Natural killer cell (primary cell): ENCODE data around the gene PLXNA2. TPM values are rescaled to one million over a fixed set of nuclear protein-coding genes. Genes with fewer than 3 reads are reported as not detected.

Experiments
- ATAC-seq, 3 donors: fragments of 150-1000 bp in 2 of 3; fragments of 200-7000 bp in 1 of 3; cut with Tn5 transposase; 1 replicate in 1 of 3; 2 replicates in 2 of 3; pipeline ENCODE4 v1.10.0; 2021; ENCODE audit warnings: mild to moderate bottlenecking in 2 of 3, moderate library complexity in 2 of 3
- DNase-seq, 2 donors: peaks; one replicate each; pipeline versions ENCODE4 v3.0.0 to v3.0.0-alpha.2; 2013 to 2021; ENCODE audit warnings: mixed read lengths in 1 of 2
- H3K27ac ChIP-seq: one replicate; pipeline ENCODE4 v1.5.1; 2013; ENCODE audit warnings: mild to moderate bottlenecking, low read length
- H3K27me3 ChIP-seq: one replicate; pipeline ENCODE4 v1.6.1; 2013; ENCODE audit warnings: low read length; ENCODE audit not compliant: control insufficient read depth, insufficient read depth
- H3K36me3 ChIP-seq: one replicate; pipeline ENCODE4 v1.6.1; 2013; ENCODE audit warnings: low read length; ENCODE audit not compliant: control insufficient read depth, insufficient read depth
- H3K4me1 ChIP-seq: one replicate; pipeline ENCODE4 v1.6.1; 2013; ENCODE audit warnings: low read length; ENCODE audit not compliant: control insufficient read depth, insufficient read depth
- H3K4me3 ChIP-seq: one replicate; pipeline ENCODE4 v1.5.1; 2013; ENCODE audit warnings: low read length
- H3K9me3 ChIP-seq: one replicate; pipeline ENCODE4 v1.6.1; 2013; ENCODE audit warnings: low read length; ENCODE audit not compliant: control insufficient read depth, insufficient read depth
- H3K27ac Mint-ChIP-seq, 2 donors: one replicate each; pipeline ENCODE4 v1.8.0; 2022; ENCODE audit warnings: mild to moderate bottlenecking in 2 of 2, mixed read lengths in 2 of 2, moderate library complexity in 1 of 2
- H3K27me3 Mint-ChIP-seq, 2 donors: one replicate each; pipeline ENCODE4 v1.8.0; 2022; ENCODE audit warnings: low read depth in 2 of 2, mixed read lengths in 2 of 2
- H3K36me3 Mint-ChIP-seq: one replicate; pipeline ENCODE4 v1.8.0; 2022; ENCODE audit warnings: mixed read lengths
- H3K4me1 Mint-ChIP-seq, 2 donors: one replicate each; pipeline ENCODE4 v1.8.0; 2022; ENCODE audit warnings: mixed read lengths in 2 of 2
- H3K4me3 Mint-ChIP-seq: one replicate; pipeline ENCODE4 v1.8.0; 2022; ENCODE audit warnings: mild to moderate bottlenecking, moderate library complexity, mixed read lengths
- H3K9me3 Mint-ChIP-seq, 2 donors: one replicate each; pipeline ENCODE4 v1.8.0; 2022; ENCODE audit warnings: mixed read lengths in 2 of 2
- WGBS: methylation state at CpG from one replicate; pipeline ENCODE4 v1.1.7; 2013; ENCODE audit warnings: missing lambda C conversion rate; ENCODE audit not compliant: insufficient coverage; 5-methylcytosine and 5-hydroxymethylcytosine counted together
- intact Hi-C: fragments of 100-400 bp; cut with micrococcal nuclease; formaldehyde crosslinking; loops from one replicate; pipeline ENCODE4 v1.14.2; 2022
- total RNA-seq, 4 donors: library from RNA; stranded (reverse); fragments of 120-200 nt in 1 of 4; gene quantifications; one replicate each; pipeline versions ENCODE4 v1.2.3 to v1.2.4, GENCODE V29; 2013 to 2022
- TF ChIP-seq, protein P1 (sequence below): fragments of 200-600 bp; IDR thresholded peaks from one replicate; pipeline ENCODE4 v1.8.0; 2022; ENCODE audit warnings: antibody characterized with exemption

The PLXNA2 gene
- total RNA-seq, 3 donors from 2014 or later (not counting 1 experiment from before 2014, with no cell fraction given) = 2.8 to 8.4 (median 2.8) TPM

DNA sequence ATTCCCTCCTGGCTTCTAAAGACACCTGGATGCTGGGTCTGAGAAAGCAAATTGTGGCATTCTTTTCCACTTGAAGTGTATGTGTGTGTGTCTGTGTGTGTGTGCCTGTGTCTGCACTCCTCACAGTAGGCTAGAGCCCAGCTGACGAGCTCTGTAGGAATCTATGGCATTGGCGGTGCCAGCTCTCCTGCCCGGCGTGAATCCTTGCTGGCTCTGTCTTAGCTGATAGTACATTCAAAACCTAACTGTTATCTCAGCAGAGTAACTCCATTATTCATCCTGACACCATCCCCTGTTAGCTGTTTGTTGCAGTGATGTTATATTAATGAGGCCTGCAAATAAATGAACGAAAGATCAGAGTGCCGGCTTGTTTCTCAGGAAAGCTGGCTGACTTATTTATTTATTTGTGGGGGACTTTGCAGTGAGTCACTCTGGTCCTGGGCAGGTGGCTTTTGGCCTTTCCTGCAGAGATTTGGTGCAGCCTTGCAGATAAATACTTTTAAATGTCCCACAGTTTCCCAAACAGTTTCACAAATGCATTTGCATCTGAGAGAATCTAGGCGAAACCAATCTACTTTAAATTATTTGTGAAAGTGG lies 172.7 kb downstream of the PLXNA2 start:
- no peak overlapping the region for H3K27ac Mint-ChIP-seq
- no peaks in the 10 kb centered on the region for H3K27me3 Mint-ChIP-seq
- TF ChIP-seq, protein P1, sequence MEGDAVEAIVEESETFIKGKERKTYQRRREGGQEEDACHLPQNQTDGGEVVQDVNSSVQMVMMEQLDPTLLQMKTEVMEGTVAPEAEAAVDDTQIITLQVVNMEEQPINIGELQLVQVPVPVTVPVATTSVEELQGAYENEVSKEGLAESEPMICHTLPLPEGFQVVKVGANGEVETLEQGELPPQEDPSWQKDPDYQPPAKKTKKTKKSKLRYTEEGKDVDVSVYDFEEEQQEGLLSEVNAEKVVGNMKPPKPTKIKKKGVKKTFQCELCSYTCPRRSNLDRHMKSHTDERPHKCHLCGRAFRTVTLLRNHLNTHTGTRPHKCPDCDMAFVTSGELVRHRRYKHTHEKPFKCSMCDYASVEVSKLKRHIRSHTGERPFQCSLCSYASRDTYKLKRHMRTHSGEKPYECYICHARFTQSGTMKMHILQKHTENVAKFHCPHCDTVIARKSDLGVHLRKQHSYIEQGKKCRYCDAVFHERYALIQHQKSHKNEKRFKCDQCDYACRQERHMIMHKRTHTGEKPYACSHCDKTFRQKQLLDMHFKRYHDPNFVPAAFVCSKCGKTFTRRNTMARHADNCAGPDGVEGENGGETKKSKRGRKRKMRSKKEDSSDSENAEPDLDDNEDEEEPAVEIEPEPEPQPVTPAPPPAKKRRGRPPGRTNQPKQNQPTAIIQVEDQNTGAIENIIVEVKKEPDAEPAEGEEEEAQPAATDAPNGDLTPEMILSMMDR = no peak
- WGBS = 86% methylated on average over 6 of the region's 7 CpGs
- no peaks in the 10 kb centered on the region for H3K9me3 Mint-ChIP-seq
- no peaks in the 10 kb centered on the region for H3K4me1 ChIP-seq
- no peaks in the 10 kb centered on the region for H3K27me3 ChIP-seq
- no peaks in the 10 kb centered on the region for H3K36me3 Mint-ChIP-seq
- no peak overlapping the region for H3K4me3 Mint-ChIP-seq
- no peaks in the 10 kb centered on the region for H3K36me3 ChIP-seq
- H3K27ac ChIP-seq = no peak overlapping the region
- H3K4me1 Mint-ChIP-seq = no peaks in the 10 kb centered on the region
- H3K4me3 ChIP-seq = no peak overlapping the region
- no peak for DNase-seq
- intact Hi-C loops = no loop called here
- H3K9me3 ChIP-seq = no peaks in the 10 kb centered on the region
- ATAC-seq = no peak

DNA sequence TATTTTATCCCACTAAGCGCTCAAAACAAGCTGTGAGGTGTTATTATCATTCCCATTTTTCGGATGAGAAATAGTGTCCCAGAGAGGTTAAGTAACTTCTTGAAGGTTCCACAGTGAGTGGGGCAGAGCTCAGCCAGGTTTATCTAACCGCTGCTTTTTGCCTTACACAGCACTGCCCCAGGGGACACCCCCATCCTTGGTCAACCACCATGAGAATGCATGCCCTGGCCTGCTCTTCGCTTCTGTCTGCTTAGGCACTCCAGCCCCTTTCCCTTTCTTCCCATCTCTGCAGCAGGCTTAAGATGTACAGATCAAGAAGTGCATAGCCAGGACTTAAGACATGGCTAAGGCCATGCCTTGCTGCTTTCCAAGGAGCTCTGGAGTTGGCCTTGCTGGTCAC lies 174.3 kb downstream of the PLXNA2 start:
- TF ChIP-seq, protein P1 = no peak
- Histone ChIP-seq H3K36me3 (no peaks in the 10 kb centered on the region), H3K4me1 (no peaks in the 10 kb centered on the region), H3K9me3 (no peaks in the 10 kb centered on the region), H3K27me3 (no peaks in the 10 kb centered on the region), H3K4me3 (no peak overlapping the region), H3K27ac (no peak overlapping the region)
- Mint-ChIP-seq H3K4me3 (no peak overlapping the region), H3K36me3 (no peaks in the 10 kb centered on the region), H3K27ac (no peak overlapping the region), H3K27me3 (no peaks in the 10 kb centered on the region), H3K9me3 (no peaks in the 10 kb centered on the region), H3K4me1 (no peaks in the 10 kb centered on the region)
- DNase-seq (no peak), ATAC-seq (no peak)
- 74% methylated on average over 4 of the region's 4 CpGs for WGBS
- intact Hi-C loops = no loop called here

- TF ChIP-seq, protein P1 = no peak
- DNase-seq = no peak
- no peaks in the 10 kb centered on the region for H3K36me3 Mint-ChIP-seq
- no peak overlapping the region for H3K4me3 Mint-ChIP-seq
- no peaks in the 10 kb centered on the region for H3K27me3 Mint-ChIP-seq
- 69% methylated on average over 8 of the region's 8 CpGs for WGBS
- Histone ChIP-seq H3K36me3 (no peaks in the 10 kb centered on the region), H3K27ac (no peak overlapping the region), H3K4me1 (no peaks in the 10 kb centered on the region), H3K4me3 (no peak overlapping the region), H3K9me3 (no peaks in the 10 kb centered on the region), H3K27me3 (no peaks in the 10 kb centered on the region)
- H3K27ac Mint-ChIP-seq = no peak overlapping the region
- intact Hi-C loops = no loop called here
- no peaks in the 10 kb centered on the region for H3K4me1 Mint-ChIP-seq
- ATAC-seq = no peak
- H3K9me3 Mint-ChIP-seq = no peaks in the 10 kb centered on the region
These were observed 174.9 kb downstream of the PLXNA2 start for GRCh38 chr1:208069317-208069716.

- no peak overlapping the region for H3K27ac Mint-ChIP-seq
- H3K27me3 Mint-ChIP-seq = no peaks in the 10 kb centered on the region
- no peak overlapping the region for H3K4me3 ChIP-seq
- H3K27ac ChIP-seq = no peak overlapping the region
- H3K9me3 ChIP-seq = no peaks in the 10 kb centered on the region
- no peak for DNase-seq
- no peaks in the 10 kb centered on the region for H3K36me3 Mint-ChIP-seq
- H3K27me3 ChIP-seq = no peaks in the 10 kb centered on the region
- no peak overlapping the region for H3K4me3 Mint-ChIP-seq
- intact Hi-C loops = no loop called here
- H3K36me3 ChIP-seq = no peaks in the 10 kb centered on the region
- H3K4me1 ChIP-seq = no peaks in the 10 kb centered on the region
- no peaks in the 10 kb centered on the region for H3K9me3 Mint-ChIP-seq
- WGBS = 56% methylated on average over 3 of the region's 3 CpGs
- ATAC-seq = no peak
- TF ChIP-seq, protein P1 = no peak
- H3K4me1 Mint-ChIP-seq = no peaks in the 10 kb centered on the region
These were observed 175.3 kb downstream of the PLXNA2 start for GRCh38 chr1:208068908-208069307.
